Activated T-cell treated with anti-CD3 and anti-CD28 coated beads for 48 hours (primary cell): ENCODE data around the gene PTAFR.

Source experiments
- DNase-seq: peaks from one replicate; pipeline ENCODE4 v3.0.0-alpha.2; 2020; ENCODE audit warnings: low read depth

The PTAFR gene

GRCh38 chr1:28176492-28177470, at the start of gene PTAFR:
Gene PTAFR (minus strand): TSS chr1:28176690. CDS start chr1:28151021, 25,669 bp downstream.
- DNase-seq, result no peak

GRCh38 chr1:28213315-28213714, 36.8 kb upstream of the PTAFR start:
- DNase-seq, result no peak

- no peak for DNase-seq
These were observed 33.2 kb upstream of the PTAFR start for GRCh38 chr1:28209700-28210099.

GRCh38 chr1:28208818-28209441, 32.4 kb upstream of the PTAFR start:
- DNase-seq, result peak; percentile 44

GRCh38 chr1:28205243-28205642, 28.8 kb upstream of the PTAFR start:
- no peak for DNase-seq

GRCh38 chr1:28200234-28200873, 23.9 kb upstream of the PTAFR start:
- DNase-seq, result no peak

- peak; percentile 48 for DNase-seq
These were observed 23.1 kb upstream of the PTAFR start for GRCh38 chr1:28199328-28200233.

- no peak for DNase-seq
These were observed 21.4 kb upstream of the PTAFR start for GRCh38 chr1:28197682-28198415.

GRCh38 chr1:28196330-28196729, 19.8 kb upstream of the PTAFR start:
- DNase-seq, result no peak

- no peak for DNase-seq
These were observed 19.3 kb upstream of the PTAFR start for GRCh38 chr1:28195780-28196179.

GRCh38 chr1:28194326-28195035, 18.0 kb upstream of the PTAFR start:
- no peak for DNase-seq

- no peak for DNase-seq
These were observed 17.2 kb upstream of the PTAFR start for GRCh38 chr1:28193701-28194161.

- DNase-seq, result no peak
These were observed 14.6 kb upstream of the PTAFR start for GRCh38 chr1:28190996-28191645.

- no peak for DNase-seq
These were observed 14.0 kb upstream of the PTAFR start for GRCh38 chr1:28190337-28190979.

GRCh38 chr1:28185071-28185470, 8.6 kb upstream of the PTAFR start:
- DNase-seq, result no peak

GRCh38 chr1:28180306-28181305, 4.1 kb upstream of the PTAFR start:
- no peak for DNase-seq

GRCh38 chr1:28178690-28179485, 2.4 kb upstream of the PTAFR start:
- DNase-seq, result no peak
